ENCODE results near the gene STOM. TPM values are rescaled to one million over a fixed set of nuclear protein-coding genes. Genes with fewer than 3 reads are reported as not detected.

The STOM gene
- polyA plus RNA-seq, 3 donors = 23.8 to 66.9 (median 63.8) TPM

DNA sequence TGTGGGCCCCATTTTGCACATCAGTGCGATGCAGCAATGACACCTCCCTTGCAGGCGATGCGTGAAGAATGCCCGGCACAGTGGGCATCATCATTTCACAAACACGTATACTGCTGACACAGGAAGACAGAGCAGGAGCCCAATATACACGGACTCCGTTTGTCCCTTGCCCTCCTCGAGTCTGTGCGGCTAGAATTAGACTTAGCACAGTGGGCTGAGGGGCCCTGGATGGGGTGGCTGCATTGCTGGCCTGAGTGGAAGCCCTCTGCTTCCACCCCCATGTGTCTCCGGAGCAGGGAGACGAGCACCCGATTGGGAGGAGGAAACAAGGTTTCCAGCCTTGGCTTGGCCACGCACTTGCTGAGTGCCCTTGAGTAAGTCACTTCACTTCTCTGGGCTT is 61.3 kb downstream of the STOM start:
- Histone ChIP-seq H3K4me3 (replicated peaks in 1 of 3; ENCODE audit: low read depth in 2 of 3, low read length in 3 of 3) (no peak overlapping the region), H3K27ac (ENCODE audit: low read depth in 1 of 2, low read length in 2 of 2) (no peak overlapping the region), H3K36me3 (replicated peaks in 1 of 2; ENCODE audit: control insufficient read depth in 1 of 2, insufficient read depth in 2 of 2, low read length in 2 of 2) (peaks cover 72 to 93% of the 10 kb centered on the region in 2 donors), H3K4me1 (ENCODE audit: control insufficient read depth in 1 of 2, insufficient read depth in 2 of 2, low read length in 2 of 2) (no peaks in the 10 kb centered on the region), H3K27me3 (ENCODE audit: control insufficient read depth in 2 of 2, insufficient read depth in 2 of 2, low read length in 2 of 2) (no peaks in the 10 kb centered on the region), H3K79me2 (ENCODE audit: insufficient read depth, low read length) (no peaks in the 10 kb centered on the region), H3K9ac (ENCODE audit: insufficient read depth, low read length, poor library complexity, severe bottlenecking) (no peak overlapping the region), H3K9me3 (replicated peaks in 1 of 2; ENCODE audit: control insufficient read depth in 1 of 2, insufficient read depth in 1 of 2, low read length in 2 of 2) (no peaks in the 10 kb centered on the region), H3K4me2 (replicated peaks; ENCODE audit: extremely low read depth, low read length, poor library complexity, severe bottlenecking) (no peak overlapping the region), H2AFZ (ENCODE audit: insufficient read depth, low read depth, low read length, poor library complexity, severe bottlenecking) (no peak overlapping the region), H4K20me1 (ENCODE audit: insufficient read depth, low read length) (no peaks in the 10 kb centered on the region)
- Mint-ChIP-seq H3K4me1 (no peaks in the 10 kb centered on the region), H3K4me3 (no peak overlapping the region), H3K27ac (no peak overlapping the region), H3K9me3 (no peaks in the 10 kb centered on the region), H3K27me3 (ENCODE audit: low read depth in 3 of 3) (peaks cover 0 to 1% (median 0%) of the 10 kb centered on the region in 3 donors), H3K36me3 (peaks cover 75 to 80% of the 10 kb centered on the region in 2 donors)
- WGBS (ENCODE audit: insufficient coverage) = 97% methylated on average over 8 of the region's 13 CpGs
- no peak for DNase-seq
- intact Hi-C loops (cut with micrococcal nuclease) = no loop called here
- TF ChIP-seq, protein P1, sequence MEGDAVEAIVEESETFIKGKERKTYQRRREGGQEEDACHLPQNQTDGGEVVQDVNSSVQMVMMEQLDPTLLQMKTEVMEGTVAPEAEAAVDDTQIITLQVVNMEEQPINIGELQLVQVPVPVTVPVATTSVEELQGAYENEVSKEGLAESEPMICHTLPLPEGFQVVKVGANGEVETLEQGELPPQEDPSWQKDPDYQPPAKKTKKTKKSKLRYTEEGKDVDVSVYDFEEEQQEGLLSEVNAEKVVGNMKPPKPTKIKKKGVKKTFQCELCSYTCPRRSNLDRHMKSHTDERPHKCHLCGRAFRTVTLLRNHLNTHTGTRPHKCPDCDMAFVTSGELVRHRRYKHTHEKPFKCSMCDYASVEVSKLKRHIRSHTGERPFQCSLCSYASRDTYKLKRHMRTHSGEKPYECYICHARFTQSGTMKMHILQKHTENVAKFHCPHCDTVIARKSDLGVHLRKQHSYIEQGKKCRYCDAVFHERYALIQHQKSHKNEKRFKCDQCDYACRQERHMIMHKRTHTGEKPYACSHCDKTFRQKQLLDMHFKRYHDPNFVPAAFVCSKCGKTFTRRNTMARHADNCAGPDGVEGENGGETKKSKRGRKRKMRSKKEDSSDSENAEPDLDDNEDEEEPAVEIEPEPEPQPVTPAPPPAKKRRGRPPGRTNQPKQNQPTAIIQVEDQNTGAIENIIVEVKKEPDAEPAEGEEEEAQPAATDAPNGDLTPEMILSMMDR (IDR thresholded peaks at IDR 0.05) = no peak

- no CpG with 5 or more reads among the region's 2 CpGs for WGBS (ENCODE audit: insufficient coverage)
- Histone ChIP-seq H3K27me3 (ENCODE audit: control insufficient read depth in 2 of 2, insufficient read depth in 2 of 2, low read length in 2 of 2) (no peaks in the 10 kb centered on the region), H3K4me3 (replicated peaks in 1 of 3; ENCODE audit: low read depth in 2 of 3, low read length in 3 of 3) (no peak overlapping the region), H3K4me1 (ENCODE audit: control insufficient read depth in 1 of 2, insufficient read depth in 2 of 2, low read length in 2 of 2) (no peaks in the 10 kb centered on the region), H3K9ac (ENCODE audit: insufficient read depth, low read length, poor library complexity, severe bottlenecking) (no peak overlapping the region), H3K4me2 (replicated peaks; ENCODE audit: extremely low read depth, low read length, poor library complexity, severe bottlenecking) (no peak overlapping the region), H3K79me2 (ENCODE audit: insufficient read depth, low read length) (no peaks in the 10 kb centered on the region), H2AFZ (ENCODE audit: insufficient read depth, low read depth, low read length, poor library complexity, severe bottlenecking) (no peak overlapping the region), H4K20me1 (ENCODE audit: insufficient read depth, low read length) (no peaks in the 10 kb centered on the region), H3K36me3 (replicated peaks in 1 of 2; ENCODE audit: control insufficient read depth in 1 of 2, insufficient read depth in 2 of 2, low read length in 2 of 2) (peaks cover 72 to 93% of the 10 kb centered on the region in 2 donors), H3K9me3 (replicated peaks in 1 of 2; ENCODE audit: control insufficient read depth in 1 of 2, insufficient read depth in 1 of 2, low read length in 2 of 2) (no peaks in the 10 kb centered on the region), H3K27ac (ENCODE audit: low read depth in 1 of 2, low read length in 2 of 2) (no peak overlapping the region)
- Mint-ChIP-seq H3K9me3 (no peaks in the 10 kb centered on the region), H3K27ac (peak overlapping the region in 3 of 7 donors; percentile 17 to 45 (median 26)), H3K4me3 (no peak overlapping the region), H3K27me3 (ENCODE audit: low read depth in 3 of 3) (peaks cover 0 to 1% (median 1%) of the 10 kb centered on the region in 3 donors), H3K36me3 (peaks cover 75 to 80% of the 10 kb centered on the region in 2 donors), H3K4me1 (no peaks in the 10 kb centered on the region)
- TF ChIP-seq, protein P1 (IDR thresholded peaks at IDR 0.05) = no peak
- intact Hi-C loops (cut with micrococcal nuclease) = no loop called here
- no peak for DNase-seq
Observed at GRCh38 chr9:121307976-121308375, 62.1 kb downstream of the STOM start.
